CD14-positive monocyte (primary cell): Measurements from ENCODE around the gene TMEM272. TPM values are rescaled to one million over a fixed set of nuclear protein-coding genes. Genes with fewer than 3 reads are reported as not detected.

Experiments used
- DNase-seq, 3 donors: peaks; one replicate each; pipeline ENCODE4 v3.0.0-alpha.2; 2011 to 2022
- H2AFZ ChIP-seq: 2 replicates; pipeline ENCODE4 v1.6.0; 2012; ENCODE audit warnings: mild to moderate bottlenecking, low read depth, low read length, inconsistent platforms; ENCODE audit not compliant: insufficient read depth, poor library complexity, severe bottlenecking
- H3K27ac ChIP-seq, 2 donors: 1 replicate in 1 of 2; 2 replicates in 1 of 2; pipeline ENCODE4 v1.5.1; 2012 to 2013; ENCODE audit warnings: low read length in 2 of 2, control low read depth in 1 of 2, inconsistent platforms in 1 of 2, low read depth in 1 of 2, mild to moderate bottlenecking in 1 of 2
- H3K27me3 ChIP-seq, 2 donors: one replicate each; pipeline versions ENCODE4 v1.6.0 to v1.6.1; 2011 to 2013; ENCODE audit warnings: low read length in 2 of 2; ENCODE audit not compliant: control insufficient read depth in 2 of 2, insufficient read depth in 2 of 2
- H3K36me3 ChIP-seq, 2 donors: replicated peaks in 1 of 2; 1 replicate in 1 of 2; 2 replicates in 1 of 2; pipeline versions ENCODE4 v1.5.1 to v1.6.1; 2012 to 2013; ENCODE audit warnings: low read length in 2 of 2, control low read depth in 1 of 2, inconsistent platforms in 1 of 2, mild to moderate bottlenecking in 1 of 2; ENCODE audit not compliant: insufficient read depth in 2 of 2, control insufficient read depth in 1 of 2
- H3K4me1 ChIP-seq, 2 donors: 1 replicate in 1 of 2; 2 replicates in 1 of 2; pipeline versions ENCODE4 v1.5.1 to v1.6.1; 2012 to 2013; ENCODE audit warnings: low read length in 2 of 2, control low read depth in 1 of 2, inconsistent platforms in 1 of 2, mild to moderate bottlenecking in 1 of 2, moderate library complexity in 1 of 2; ENCODE audit not compliant: insufficient read depth in 2 of 2, control insufficient read depth in 1 of 2
- H3K4me2 ChIP-seq: replicated peaks from 2 replicates; pipeline ENCODE3; 2012; ENCODE audit warnings: low read length, moderate library complexity, mild to moderate bottlenecking; ENCODE audit not compliant: poor library complexity, severe bottlenecking; ENCODE audit errors: extremely low read depth
- H3K4me3 ChIP-seq, 3 experiments: fragments of 200-600 bp in 1 of 3; sonication (generic) in 1 of 3; replicated peaks in 1 of 3; 1 replicate in 2 of 3; 2 replicates in 1 of 3; pipeline ENCODE4 v1.5.1; 2011 to 2013; ENCODE audit warnings: low read length in 3 of 3, mild to moderate bottlenecking in 3 of 3, control low read depth in 2 of 3, low read depth in 2 of 3, inconsistent platforms in 1 of 3, moderate library complexity in 1 of 3
- H3K79me2 ChIP-seq: 2 replicates; pipeline ENCODE4 v1.6.0; 2012; ENCODE audit warnings: mild to moderate bottlenecking, control low read depth, inconsistent platforms, low read length, moderate library complexity; ENCODE audit not compliant: insufficient read depth
- H3K9ac ChIP-seq: 2 replicates; pipeline ENCODE4 v1.6.0; 2017; ENCODE audit warnings: low read length, mild to moderate bottlenecking; ENCODE audit not compliant: insufficient read depth, poor library complexity, severe bottlenecking
- H3K9me3 ChIP-seq, 2 donors: replicated peaks in 1 of 2; 1 replicate in 1 of 2; 2 replicates in 1 of 2; pipeline versions ENCODE4 v1.5.1 to v1.6.1; 2012 to 2013; ENCODE audit warnings: low read length in 2 of 2, control low read depth in 1 of 2; ENCODE audit not compliant: control insufficient read depth in 1 of 2, insufficient read depth in 1 of 2
- H4K20me1 ChIP-seq: 2 replicates; pipeline ENCODE4 v1.6.0; 2012; ENCODE audit warnings: mild to moderate bottlenecking, low read length, control low read depth, moderate library complexity; ENCODE audit not compliant: insufficient read depth
- H3K27ac Mint-ChIP-seq, 7 donors: one replicate each; pipeline ENCODE4 v1.8.0; 2020; ENCODE audit warnings: mild to moderate bottlenecking in 7 of 7, mixed read lengths in 7 of 7, moderate library complexity in 6 of 7, inconsistent platforms in 2 of 7
- H3K27me3 Mint-ChIP-seq, 3 donors: one replicate each; pipeline ENCODE4 v1.8.0; 2021 to 2022; ENCODE audit warnings: low read depth in 3 of 3, mild to moderate bottlenecking in 3 of 3, mixed read lengths in 3 of 3, moderate library complexity in 3 of 3, inconsistent platforms in 1 of 3
- H3K36me3 Mint-ChIP-seq, 2 donors: one replicate each; pipeline ENCODE4 v1.8.0; 2020; ENCODE audit warnings: mixed read lengths in 2 of 2, inconsistent platforms in 1 of 2, mild to moderate bottlenecking in 1 of 2
- H3K4me1 Mint-ChIP-seq: one replicate; pipeline ENCODE4 v1.8.0; 2020; ENCODE audit warnings: mild to moderate bottlenecking, mixed read lengths
- H3K4me3 Mint-ChIP-seq, 2 donors: one replicate each; pipeline ENCODE4 v1.8.0; 2020; ENCODE audit warnings: mild to moderate bottlenecking in 2 of 2, mixed read lengths in 2 of 2, moderate library complexity in 1 of 2
- H3K9me3 Mint-ChIP-seq, 7 donors: one replicate each; pipeline ENCODE4 v1.8.0; 2020 to 2022; ENCODE audit warnings: mixed read lengths in 7 of 7, mild to moderate bottlenecking in 6 of 7, moderate library complexity in 6 of 7, inconsistent platforms in 2 of 7
- CTCF ChIP-seq: fragments of 200-600 bp; IDR thresholded peaks from one replicate; pipeline ENCODE4 v1.8.0; 2022; ENCODE audit warnings: antibody characterized with exemption, mild to moderate bottlenecking
- WGBS: methylation state at CpG from one replicate; pipeline ENCODE4 v1.1.5; 2013; ENCODE audit warnings: missing lambda C conversion rate; ENCODE audit not compliant: insufficient coverage; 5-methylcytosine and 5-hydroxymethylcytosine counted together
- intact Hi-C, 2 donors: fragments of 100-400 bp; cut with micrococcal nuclease; formaldehyde crosslinking; loops; one replicate each; pipeline versions ENCODE4 v1.15.0 to v1.15.1; 2023
- polyA plus RNA-seq, 3 donors: library from polyadenylated mRNA; depleted of rRNA in 1 of 3; unstranded in 2 of 3; stranded (reverse) in 1 of 3; fragments of 300-500 nt in 2 of 3; fragments of >200 nt in 1 of 3; fragmentation: Illumina TruSeq in 2 of 3; gene quantifications; 1 replicate in 2 of 3; 2 replicates in 1 of 3; pipeline ENCODE4 v1.2.3, GENCODE V29; 2012 to 2021

The TMEM272 gene
- polyA plus RNA-seq, 3 donors: 0.07 TPM; not detected in 2

GRCh38 chr13:51873837-51874236 is 28.9 kb upstream of the TMEM272 start:
- TF ChIP-seq CTCF: no peak
- Histone ChIP-seq H2AFZ (peak overlapping the region; percentile 2), H3K36me3 (no peaks in the 10 kb centered on the region), H3K27ac (no peak overlapping the region), H3K4me1 (no peaks in the 10 kb centered on the region), H3K27me3 (no peaks in the 10 kb centered on the region), H3K4me3 (no peak overlapping the region), H3K79me2 (no peaks in the 10 kb centered on the region), H3K4me2 (no peak overlapping the region), H4K20me1 (no peaks in the 10 kb centered on the region), H3K9me3 (no peaks in the 10 kb centered on the region), H3K9ac (no peak overlapping the region)
- intact Hi-C loops: no loop called here
- no peaks in the 10 kb centered on the region for H3K36me3 Mint-ChIP-seq
- peaks cover 0 to 3% (median 0%) of the 10 kb centered on the region in 7 donors for H3K9me3 Mint-ChIP-seq
- 80% methylated on average over 1 of the region's 1 CpG for WGBS
- DNase-seq: no peak
- H3K27ac Mint-ChIP-seq: peak overlapping the region in 1 of 7 donors; percentile 81
- no peaks in the 10 kb centered on the region for H3K4me1 Mint-ChIP-seq
- H3K4me3 Mint-ChIP-seq: no peak overlapping the region
- H3K27me3 Mint-ChIP-seq: peaks cover 0 to 4% (median 2%) of the 10 kb centered on the region in 3 donors

GRCh38 chr13:51873117-51873798 is 28.3 kb upstream of the TMEM272 start:
- Mint-ChIP-seq H3K4me1 (no peaks in the 10 kb centered on the region), H3K27me3 (peaks cover 0 to 4% (median 2%) of the 10 kb centered on the region in 3 donors), H3K4me3 (no peak overlapping the region), H3K9me3 (peaks cover 0 to 3% (median 0%) of the 10 kb centered on the region in 7 donors), H3K36me3 (no peaks in the 10 kb centered on the region), H3K27ac (peak overlapping the region in 2 of 7 donors; percentile 74 to 81)
- no peak for TF ChIP-seq CTCF
- no peak for DNase-seq
- no peak overlapping the region for H3K9ac ChIP-seq
- no peak overlapping the region for H3K4me3 ChIP-seq
- peak overlapping the region; percentile 2 for H2AFZ ChIP-seq
- H3K27ac ChIP-seq: no peak overlapping the region
- no CpG with 5 or more reads among the region's 6 CpGs for WGBS
- H4K20me1 ChIP-seq: no peaks in the 10 kb centered on the region
- H3K4me1 ChIP-seq: no peaks in the 10 kb centered on the region
- H3K79me2 ChIP-seq: no peaks in the 10 kb centered on the region
- no peaks in the 10 kb centered on the region for H3K36me3 ChIP-seq
- H3K4me2 ChIP-seq: no peak overlapping the region
- intact Hi-C loops: no loop called here
- H3K9me3 ChIP-seq: no peaks in the 10 kb centered on the region
- H3K27me3 ChIP-seq: no peaks in the 10 kb centered on the region
